Measurements from ENCODE around the gene PKN1.
"Not testable (repeated sequence)": the region's sequence is repeated elsewhere in the genome, so short reads cannot be mapped to it uniquely, and the experiment has no call there.

DNA sequence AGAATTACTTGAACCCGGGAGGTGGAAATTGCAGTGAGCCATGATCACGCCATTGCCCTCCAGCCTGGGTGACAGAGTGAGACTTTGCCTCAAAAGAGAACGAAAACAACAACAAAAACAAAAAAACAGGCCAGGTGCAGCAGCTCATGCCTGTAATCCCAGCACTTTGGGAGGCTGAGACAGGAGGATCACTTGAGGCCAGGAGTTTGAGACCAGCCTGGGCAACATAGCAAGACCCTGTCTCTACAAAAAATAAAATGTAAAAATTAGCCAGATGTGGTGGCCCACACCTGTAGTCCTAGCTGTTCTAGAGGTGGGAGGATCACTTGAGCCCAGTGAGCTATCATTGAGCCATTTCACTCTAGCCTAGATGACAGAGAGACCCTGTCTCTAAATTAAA, 19.2 kb downstream of the PKN1 start:
- not testable (repeated sequence) for TF ChIP-seq CTCF (IDR thresholded peaks at IDR 0.05; ENCODE audit: low read depth, low read length, missing input control); FOXA2 (IDR thresholded peaks at IDR 0.05); SP1 (IDR thresholded peaks at IDR 0.05); TAF1 (conservative IDR thresholded peaks at IDR 0.05); HNF4G (IDR thresholded peaks at IDR 0.05); ZBTB33 (IDR thresholded peaks at IDR 0.05); FOXA1 (IDR thresholded peaks at IDR 0.05); YY1 (IDR thresholded peaks at IDR 0.05)

Measured in liver (tissue), 3 donors.